Liver (tissue), 9 donors: Measurements from ENCODE around the gene TIPIN. TPM values are rescaled to one million over a fixed set of nuclear protein-coding genes. Genes with fewer than 3 reads are reported as not detected.
"Not testable (repeated sequence)": the region's sequence is repeated elsewhere in the genome, so short reads cannot be mapped to it uniquely, and the experiment has no call there.

Source experiments
- DNase-seq: peaks from one replicate; pipeline ENCODE4 v3.0.0-alpha.2; 2017; ENCODE audit warnings: low spot score
- H3K27ac ChIP-seq, 2 donors: one replicate each; pipeline ENCODE4 v1.7.0; 2013; ENCODE audit warnings: inconsistent platforms in 2 of 2, low read length in 2 of 2, control low read depth in 1 of 2, low read depth in 1 of 2, mild to moderate bottlenecking in 1 of 2
- H3K27me3 ChIP-seq, 4 donors: one replicate each; pipeline versions ENCODE4 v1.6.1 to v1.7.0; 2013; ENCODE audit warnings: low read length in 3 of 4, inconsistent platforms in 1 of 4, mild to moderate bottlenecking in 1 of 4, moderate library complexity in 1 of 4; ENCODE audit not compliant: control insufficient read depth in 4 of 4, insufficient read depth in 4 of 4
- H3K36me3 ChIP-seq, 4 donors: one replicate each; pipeline versions ENCODE4 v1.6.1 to v1.7.0; 2013; ENCODE audit warnings: low read length in 3 of 4, mild to moderate bottlenecking in 3 of 4, low read depth in 1 of 4, moderate library complexity in 1 of 4; ENCODE audit not compliant: control insufficient read depth in 4 of 4, insufficient read depth in 3 of 4
- H3K4me1 ChIP-seq, 4 donors: one replicate each; pipeline versions ENCODE4 v1.6.1 to v1.7.0; 2013; ENCODE audit warnings: low read length in 3 of 4, mild to moderate bottlenecking in 3 of 4, moderate library complexity in 1 of 4; ENCODE audit not compliant: control insufficient read depth in 4 of 4, insufficient read depth in 4 of 4
- H3K4me3 ChIP-seq, 3 donors: one replicate each; pipeline versions ENCODE4 v1.6.1 to v1.7.0; 2013; ENCODE audit warnings: low read length in 3 of 3, control low read depth in 1 of 3, low read depth in 1 of 3, mild to moderate bottlenecking in 1 of 3
- H3K9ac ChIP-seq, 2 donors: one replicate each; pipeline ENCODE4 v1.7.0; 2013; ENCODE audit warnings: low read length in 2 of 2, mild to moderate bottlenecking in 2 of 2, moderate library complexity in 2 of 2, control low read depth in 1 of 2, low read depth in 1 of 2
- H3K9me3 ChIP-seq, 4 donors: one replicate each; pipeline versions ENCODE4 v1.6.1 to v1.7.0; 2013; ENCODE audit warnings: low read length in 3 of 4; ENCODE audit not compliant: control insufficient read depth in 4 of 4
- CTCF ChIP-seq: fragments of 150-350 bp; IDR thresholded peaks from 2 replicates; pipeline ENCODE4 v1.5.1; 2017; ENCODE audit warnings: improper control_type of control experiment, low read depth, low read length; ENCODE audit not compliant: missing input control
- EGR1 ChIP-seq, 2 donors: IDR thresholded peaks; 2 replicates each; pipeline ENCODE4 v1.6.1; 2016 to 2018; ENCODE audit warnings: antibody characterized with exemption in 2 of 2, low read depth in 2 of 2
- HNF4A ChIP-seq, 2 donors: conservative IDR thresholded peaks; 2 replicates each; pipeline ENCODE4 v1.6.1; 2016; ENCODE audit warnings: antibody characterized with exemption in 2 of 2, mild to moderate bottlenecking in 2 of 2
- JUND ChIP-seq, 2 donors: IDR thresholded peaks; 2 replicates each; pipeline ENCODE4 v1.6.1; 2016; ENCODE audit warnings: antibody characterized with exemption in 2 of 2
- NR2F2 ChIP-seq: IDR thresholded peaks from 2 replicates; pipeline ENCODE4 v1.6.1; 2016; ENCODE audit warnings: antibody characterized with exemption
- REST ChIP-seq: IDR thresholded peaks from 2 replicates; pipeline ENCODE4 v1.6.1; 2016; ENCODE audit warnings: antibody characterized with exemption, mild to moderate bottlenecking
- WGBS: extraction: QIAGEN DNeasy Blood & Tissue Kit; methylation state at CpG from one replicate; pipeline ENCODE4 v1.1.7; 2013; 5-methylcytosine and 5-hydroxymethylcytosine counted together
- polyA plus RNA-seq, 2 donors: library from polyadenylated mRNA; stranded (reverse) in 1 of 2; unstranded in 1 of 2; fragments of 200-250 nt in 1 of 2; fragments of >200 nt in 1 of 2; fragmentation: Nextera tagmentation in 1 of 2; extraction: Ambion mirVana in 1 of 2; gene quantifications; one replicate each; pipeline versions ENCODE4 v1.2.1 to v1.2.3, GENCODE V29; 2013 to 2015
- total RNA-seq, 2 donors: library from RNA; depleted of rRNA; stranded (reverse); fragments of >200 nt; gene quantifications; one replicate each; pipeline ENCODE4 v1.2.3, GENCODE V29; 2014
- TF ChIP-seq, protein P1 (sequence below): IDR thresholded peaks from 2 replicates; pipeline ENCODE4 v1.6.1; 2016; ENCODE audit warnings: antibody characterized with exemption
- donor health status: healthy.
- donor health status: healthy.
- donor health status: healthy.
- donor health status: healthy.
- donor health status: healthy.

TIPIN gene
- total and polyA plus RNA-seq, 4 donors, result 2.2 to 5.9 (median 2.6) TPM

- TF ChIP-seq CTCF (no peak), NR2F2 (no peak), JUND (IDR thresholded peaks at IDR 0.05) (no peak)
- TF ChIP-seq, protein P1, sequence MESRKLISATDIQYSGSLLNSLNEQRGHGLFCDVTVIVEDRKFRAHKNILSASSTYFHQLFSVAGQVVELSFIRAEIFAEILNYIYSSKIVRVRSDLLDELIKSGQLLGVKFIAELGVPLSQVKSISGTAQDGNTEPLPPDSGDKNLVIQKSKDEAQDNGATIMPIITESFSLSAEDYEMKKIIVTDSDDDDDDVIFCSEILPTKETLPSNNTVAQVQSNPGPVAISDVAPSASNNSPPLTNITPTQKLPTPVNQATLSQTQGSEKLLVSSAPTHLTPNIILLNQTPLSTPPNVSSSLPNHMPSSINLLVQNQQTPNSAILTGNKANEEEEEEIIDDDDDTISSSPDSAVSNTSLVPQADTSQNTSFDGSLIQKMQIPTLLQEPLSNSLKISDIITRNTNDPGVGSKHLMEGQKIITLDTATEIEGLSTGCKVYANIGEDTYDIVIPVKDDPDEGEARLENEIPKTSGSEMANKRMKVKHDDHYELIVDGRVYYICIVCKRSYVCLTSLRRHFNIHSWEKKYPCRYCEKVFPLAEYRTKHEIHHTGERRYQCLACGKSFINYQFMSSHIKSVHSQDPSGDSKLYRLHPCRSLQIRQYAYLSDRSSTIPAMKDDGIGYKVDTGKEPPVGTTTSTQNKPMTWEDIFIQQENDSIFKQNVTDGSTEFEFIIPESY, result no peak
Measured at GRCh38 chr15:66364944-66365528, 8.6 kb upstream of the TIPIN start (continued).

GRCh38 chr15:66362776-66363175 lies 6.3 kb upstream of the TIPIN start:
- TF ChIP-seq EGR1 (IDR thresholded peaks at IDR 0.05; ENCODE audit: low read depth in 2 of 2), result no peak
- no peak for TF ChIP-seq HNF4A (conservative IDR thresholded peaks at IDR 0.05)
- TF ChIP-seq, protein P1, result no peak
- no peak for TF ChIP-seq REST
- 100% methylated on average over 1 of the region's 1 CpG for WGBS
- no peak overlapping the region for H3K9ac ChIP-seq

DNA sequence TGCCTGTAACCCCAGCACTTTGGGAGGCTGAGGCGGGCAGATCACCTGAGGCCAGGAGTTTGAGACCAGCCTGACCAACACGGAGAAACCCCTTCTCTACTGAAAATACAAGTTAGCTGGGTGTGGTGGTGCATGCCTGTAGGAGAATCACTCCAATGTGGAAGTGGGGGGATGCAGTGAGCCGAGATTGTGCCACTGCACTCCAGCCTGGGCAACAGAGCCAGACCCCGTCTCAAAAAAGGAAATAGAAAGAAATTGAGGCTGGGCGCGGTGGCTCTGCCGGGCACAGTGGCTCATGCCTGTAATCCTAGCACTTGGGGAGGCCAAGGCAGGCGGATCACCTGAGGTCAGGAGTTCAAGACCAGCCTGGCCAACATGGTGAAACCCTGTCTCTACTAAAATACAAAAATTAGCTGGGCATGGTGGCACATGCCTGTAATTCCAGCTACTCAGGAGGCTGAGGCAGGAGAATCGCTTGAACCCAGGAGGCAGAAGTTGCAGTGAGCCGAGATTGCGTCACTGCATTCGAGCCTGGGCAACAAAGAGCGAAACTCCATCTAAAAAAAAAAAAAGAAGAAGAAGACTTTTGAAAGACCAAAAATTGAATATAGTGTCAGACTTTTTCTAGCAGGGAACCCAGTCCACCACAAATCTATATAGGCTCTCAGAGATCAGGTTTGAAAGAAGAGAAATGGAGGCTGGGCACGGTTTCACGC lies 5.4 kb upstream of the TIPIN start:
- 81% methylated on average over 15 of the region's 15 CpGs for WGBS
- DNase-seq, H3K4me1 ChIP-seq, H3K9ac ChIP-seq, H3K27me3 ChIP-seq, H3K4me3 ChIP-seq, H3K36me3 ChIP-seq, H3K27ac ChIP-seq, H3K9me3 ChIP-seq: not testable (repeated sequence)

More at GRCh38 chr15:66362776-66363175, 6.3 kb upstream of the TIPIN start:
- Histone ChIP-seq H3K36me3 (no peaks in the 10 kb centered on the region), H3K4me3 (no peak overlapping the region), H3K27ac (no peak overlapping the region), H3K4me1 (peaks cover 0 to 1% (median 0%) of the 10 kb centered on the region in 4 donors), H3K27me3 (no peaks in the 10 kb centered on the region), H3K9me3 (no peaks in the 10 kb centered on the region)
- DNase-seq, result no peak
